Lower lobe of right lung (tissue), 2 donors: ENCODE data around the gene FAM228B. TPM values are rescaled to one million over a fixed set of nuclear protein-coding genes. Genes with fewer than 3 reads are reported as not detected.

ENCODE experiments used
- ATAC-seq, 2 donors: fragments of 200-7000 bp; cut with Tn5 transposase; one replicate each; pipeline ENCODE4 v1.9.1; 2020 to 2022; ENCODE audit warnings: mild to moderate bottlenecking in 2 of 2, moderate library complexity in 2 of 2
- DNase-seq: peaks from one replicate; pipeline ENCODE4 v3.0.0-alpha.2; 2020
- H3K27ac ChIP-seq: fragments of 200-600 bp; one replicate; pipeline ENCODE4 v1.8.0; 2022
- H3K27me3 ChIP-seq: fragments of 200-600 bp; one replicate; pipeline ENCODE4 v1.8.0; 2022; ENCODE audit warnings: low read depth
- H3K36me3 ChIP-seq: fragments of 200-600 bp; one replicate; pipeline ENCODE4 v1.8.0; 2022; ENCODE audit warnings: mild to moderate bottlenecking
- H3K4me1 ChIP-seq: fragments of 200-600 bp; one replicate; pipeline ENCODE4 v1.8.0; 2022
- H3K4me3 ChIP-seq: fragments of 200-600 bp; one replicate; pipeline ENCODE4 v1.8.0; 2022; ENCODE audit warnings: mild to moderate bottlenecking
- H3K9me3 ChIP-seq: fragments of 200-600 bp; one replicate; pipeline ENCODE4 v1.8.0; 2022
- intact Hi-C: fragments of 100-400 bp; cut with DNase I; formaldehyde crosslinking; loops from one replicate; pipeline ENCODE4 v1.11.0; 2022
- total RNA-seq: library from RNA; stranded (reverse); fragmentation: NEBNext Ultra II Directional; extraction: Animal tissue kit (Norgen Biotek cat#: 25700); gene quantifications from one replicate; pipeline ENCODE4 v1.2.1, GENCODE V29; 2021
- TF ChIP-seq, protein P1 (sequence below): fragments of 200-600 bp; IDR thresholded peaks from one replicate; pipeline ENCODE4 v1.8.0; 2022; ENCODE audit warnings: antibody characterized with exemption, mild to moderate bottlenecking
- donor health status: DM: no; HTN: yes; CAD: no; lungs with severe emphysema.

The FAM228B gene
- total RNA-seq, 1 donor from 2014 or later = 25.4 TPM

DNA sequence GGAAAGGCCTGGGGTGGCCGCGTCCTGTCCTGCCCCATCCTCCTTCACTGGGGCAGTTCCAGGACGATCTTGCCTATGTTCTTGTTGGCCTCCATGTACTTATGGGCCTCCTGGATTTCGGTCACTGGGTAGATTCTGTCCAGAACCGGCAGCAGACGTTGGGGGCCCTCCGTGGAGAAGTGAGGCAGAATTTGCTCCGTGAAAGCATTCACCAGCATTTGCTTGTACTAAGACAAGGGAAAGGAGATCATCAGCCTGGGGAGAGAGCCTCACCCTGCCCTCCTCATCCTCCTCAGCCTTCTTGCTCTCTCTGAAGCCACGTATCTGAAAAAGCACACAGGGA, 45.8 kb upstream of the FAM228B start:
- TF ChIP-seq, protein P1, sequence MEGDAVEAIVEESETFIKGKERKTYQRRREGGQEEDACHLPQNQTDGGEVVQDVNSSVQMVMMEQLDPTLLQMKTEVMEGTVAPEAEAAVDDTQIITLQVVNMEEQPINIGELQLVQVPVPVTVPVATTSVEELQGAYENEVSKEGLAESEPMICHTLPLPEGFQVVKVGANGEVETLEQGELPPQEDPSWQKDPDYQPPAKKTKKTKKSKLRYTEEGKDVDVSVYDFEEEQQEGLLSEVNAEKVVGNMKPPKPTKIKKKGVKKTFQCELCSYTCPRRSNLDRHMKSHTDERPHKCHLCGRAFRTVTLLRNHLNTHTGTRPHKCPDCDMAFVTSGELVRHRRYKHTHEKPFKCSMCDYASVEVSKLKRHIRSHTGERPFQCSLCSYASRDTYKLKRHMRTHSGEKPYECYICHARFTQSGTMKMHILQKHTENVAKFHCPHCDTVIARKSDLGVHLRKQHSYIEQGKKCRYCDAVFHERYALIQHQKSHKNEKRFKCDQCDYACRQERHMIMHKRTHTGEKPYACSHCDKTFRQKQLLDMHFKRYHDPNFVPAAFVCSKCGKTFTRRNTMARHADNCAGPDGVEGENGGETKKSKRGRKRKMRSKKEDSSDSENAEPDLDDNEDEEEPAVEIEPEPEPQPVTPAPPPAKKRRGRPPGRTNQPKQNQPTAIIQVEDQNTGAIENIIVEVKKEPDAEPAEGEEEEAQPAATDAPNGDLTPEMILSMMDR = no peak
- peak overlapping the region; percentile 96 for H3K4me3 ChIP-seq
- no peaks in the 10 kb centered on the region for H3K9me3 ChIP-seq
- peaks cover 40% of the 10 kb centered on the region for H3K4me1 ChIP-seq
- peak overlapping the region; percentile 93 for H3K27ac ChIP-seq
- H3K27me3 ChIP-seq = no peaks in the 10 kb centered on the region
- H3K36me3 ChIP-seq = peaks cover 56% of the 10 kb centered on the region
- ATAC-seq (no peak), DNase-seq (no peak)
- intact Hi-C loops = no loop called here

GRCh38 chr2:24077879-24078278, 45.4 kb upstream of the FAM228B start:
- H3K27ac ChIP-seq = peak overlapping the region; percentile 93
- H3K4me1 ChIP-seq = peaks cover 44% of the 10 kb centered on the region
- TF ChIP-seq, protein P1 = no peak
- H3K36me3 ChIP-seq = peaks cover 55% of the 10 kb centered on the region
- intact Hi-C loops = no loop called here
- no peak for ATAC-seq
- no peaks in the 10 kb centered on the region for H3K9me3 ChIP-seq
- H3K27me3 ChIP-seq = no peaks in the 10 kb centered on the region
- no peak for DNase-seq
- H3K4me3 ChIP-seq = peak overlapping the region; percentile 96

- peaks cover 49% of the 10 kb centered on the region for H3K4me1 ChIP-seq
- intact Hi-C loops = no loop called here
- DNase-seq = no peak
Observed at GRCh38 chr2:24080701-24081100, 42.6 kb upstream of the FAM228B start.

DNA sequence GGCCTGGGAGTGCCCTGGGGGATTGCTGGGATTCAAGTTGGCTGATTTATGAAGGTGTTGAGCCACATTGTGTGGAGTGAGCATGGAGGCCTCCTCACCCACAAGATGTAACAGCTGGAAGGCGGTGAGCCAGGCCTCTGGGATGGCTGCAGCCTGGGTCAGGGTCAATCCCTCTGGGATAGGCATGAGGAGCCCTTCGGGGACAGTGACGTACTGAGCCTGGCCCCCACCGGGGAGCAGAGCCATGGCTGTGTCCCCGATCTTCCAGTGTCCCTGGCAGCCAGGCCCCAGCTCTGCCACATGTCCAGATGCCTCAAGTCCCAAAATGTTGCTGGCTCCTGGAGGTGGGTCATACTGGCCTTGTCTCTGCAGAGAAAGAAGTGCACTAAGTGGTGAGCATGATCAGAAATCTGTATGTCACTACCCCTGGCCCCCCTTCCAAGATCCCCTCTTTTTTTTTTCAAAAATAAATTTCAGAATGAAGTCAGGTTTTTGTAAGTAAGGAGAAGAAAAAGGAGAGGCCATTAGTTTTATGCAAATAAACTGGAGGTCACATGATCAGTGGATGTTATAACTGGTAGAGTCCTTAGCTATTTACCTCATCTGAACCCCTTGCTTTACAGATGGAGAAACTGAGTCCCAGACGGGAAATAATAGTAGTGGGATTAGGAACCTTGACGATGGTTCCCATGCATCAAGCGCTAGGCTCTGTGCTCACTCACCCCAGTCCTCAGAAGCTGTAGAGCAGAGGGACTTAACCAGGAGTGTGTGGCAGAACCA, 40.3 kb upstream of the FAM228B start:
- Histone ChIP-seq H3K4me3 (peak overlapping the region; percentile 65), H3K27ac (peak overlapping the region; percentile 90)
- intact Hi-C loops = no loop called here

More at GRCh38 chr2:24080701-24081100, 42.6 kb upstream of the FAM228B start:
- no peak overlapping the region for H3K4me3 ChIP-seq
- no peaks in the 10 kb centered on the region for H3K9me3 ChIP-seq
- no peak for ATAC-seq
- peaks cover 42% of the 10 kb centered on the region for H3K36me3 ChIP-seq
- H3K27me3 ChIP-seq = no peaks in the 10 kb centered on the region
- TF ChIP-seq, protein P1 = no peak
- H3K27ac ChIP-seq = no peak overlapping the region

GRCh38 chr2:24083567-24084385, 39.5 kb upstream of the FAM228B start:
- peaks cover 38% of the 10 kb centered on the region for H3K4me1 ChIP-seq
- ATAC-seq (peak; percentile 75 to 82), DNase-seq (peak; percentile 96)
- H3K9me3 ChIP-seq = no peaks in the 10 kb centered on the region
- intact Hi-C loops = no loop called here
- H3K4me3 ChIP-seq = peak overlapping the region; percentile 65
- TF ChIP-seq, protein P1 = no peak
- H3K27me3 ChIP-seq = no peaks in the 10 kb centered on the region
- peaks cover 56% of the 10 kb centered on the region for H3K36me3 ChIP-seq
- H3K27ac ChIP-seq = peak overlapping the region; percentile 90

More for the DNA sequence above, 40.3 kb upstream of the FAM228B start:
- Histone ChIP-seq H3K27me3 (no peaks in the 10 kb centered on the region), H3K4me1 (peaks cover 41% of the 10 kb centered on the region), H3K9me3 (no peaks in the 10 kb centered on the region), H3K36me3 (peaks cover 53% of the 10 kb centered on the region)
- DNase-seq = no peak
- TF ChIP-seq, protein P1 = no peak
- no peak for ATAC-seq
